Stimulated activated CD8-positive, alpha-beta memory T cell treated with anti-CD3 and anti-CD28 coated beads, Interleukin-4, amount 100 ng/mL, for 48 hours (primary cell): ENCODE results near the gene DECR2.
"Not testable (repeated sequence)": the region's sequence is repeated elsewhere in the genome, so short reads cannot be mapped to it uniquely, and the experiment has no call there.

Experiments used
- DNase-seq: peaks from one replicate; pipeline ENCODE4 v3.0.0-alpha.2; 2020

The DECR2 gene

DNA sequence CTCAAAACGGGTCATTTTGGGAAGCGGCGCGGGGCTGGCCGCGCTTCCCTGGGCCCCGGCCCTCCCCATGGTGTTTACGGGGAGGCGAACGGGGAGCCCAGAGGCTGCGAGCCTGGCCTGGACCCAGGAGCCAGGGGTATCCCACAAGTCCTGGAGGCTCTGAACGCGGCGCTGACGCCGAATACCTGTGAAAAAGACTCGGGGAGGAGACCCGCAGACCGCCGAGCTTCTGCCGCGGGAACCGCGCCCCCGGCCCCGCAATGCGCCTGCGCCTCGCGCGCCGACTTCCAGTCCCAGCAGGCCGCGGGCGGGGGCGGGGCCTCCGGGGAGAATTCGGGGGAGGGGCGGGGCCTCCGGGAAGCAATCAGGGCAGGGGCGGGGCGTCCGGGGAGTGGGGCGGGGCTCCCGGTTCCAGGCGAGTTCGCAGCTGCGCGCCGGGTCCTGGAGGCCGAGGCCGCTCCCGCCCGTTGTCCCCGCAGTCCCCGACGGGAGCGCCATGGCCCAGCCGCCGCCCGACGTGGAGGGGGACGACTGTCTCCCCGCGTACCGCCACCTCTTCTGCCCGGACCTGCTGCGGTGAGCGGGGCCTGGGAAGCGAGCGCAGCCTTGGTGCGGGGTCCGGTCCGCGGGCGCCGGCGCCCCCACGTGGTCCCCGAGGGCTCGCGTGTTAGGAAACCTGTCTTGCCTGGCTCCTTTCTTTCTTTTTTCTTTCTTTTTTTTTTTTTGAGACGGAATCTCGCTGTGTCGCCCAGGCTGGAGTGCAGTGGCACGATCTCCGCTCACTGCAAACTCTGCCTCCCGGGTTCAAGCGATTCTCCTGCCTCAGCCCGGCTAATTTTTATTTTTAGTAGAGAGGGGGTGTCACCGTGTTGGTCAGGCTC is at the start of gene DECR2:
DECR2 (plus strand) TSS at position 418 of the 881 bp plus-strand sequence; CDS start at position 497, 79 bp downstream.
- peak; percentile 99 for DNase-seq

DNA sequence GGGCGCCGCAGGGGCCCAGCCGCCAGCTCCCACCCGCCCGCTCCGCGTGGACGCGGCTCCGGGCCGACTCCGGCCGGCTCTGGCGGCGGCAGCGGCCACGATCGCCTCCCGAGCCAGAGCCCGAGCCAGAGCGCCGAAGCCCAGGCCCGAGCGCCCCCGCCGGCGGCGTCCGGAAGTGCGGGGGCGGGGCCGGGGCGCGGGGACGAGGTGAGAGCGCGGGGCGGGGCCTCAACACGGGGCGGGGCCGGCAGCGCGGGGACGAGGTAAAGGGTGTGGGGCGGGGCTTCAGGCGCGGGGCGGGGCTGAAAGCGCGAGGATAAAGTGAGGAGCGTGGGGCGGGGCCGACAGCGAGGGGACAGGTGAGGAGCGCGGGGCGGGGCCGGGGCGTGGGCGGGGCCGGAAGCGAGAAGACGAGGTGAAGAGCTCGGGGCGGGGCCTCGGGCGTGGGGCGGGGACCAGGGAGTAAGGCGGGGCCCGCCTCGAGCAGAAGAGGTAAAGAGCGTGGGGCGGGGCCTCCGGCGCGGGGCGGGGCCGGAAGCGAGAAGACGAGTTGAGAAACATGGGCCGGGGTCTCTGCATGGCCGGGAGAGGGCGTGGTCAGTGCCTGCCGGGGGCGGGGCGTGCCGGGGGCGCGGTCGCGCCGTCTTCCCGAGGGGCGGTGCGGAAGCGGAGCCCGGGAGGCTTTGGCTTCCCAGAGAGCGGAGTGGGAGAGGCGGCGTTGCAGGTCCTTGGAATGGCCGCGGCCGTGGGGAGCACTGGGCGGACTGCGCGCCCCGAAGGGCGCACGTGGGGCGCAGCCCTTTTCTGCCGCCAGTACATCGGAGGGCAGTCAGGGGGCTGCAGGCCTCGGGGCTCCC is 48.9 kb upstream of the DECR2 start, which contains the start of gene AXIN1:
AXIN1 (minus strand) TSS at position 177 of the 857 bp plus-strand sequence. CDS start 5,698 bp downstream, outside the sequence.
- peak; percentile 100 for DNase-seq

DNA sequence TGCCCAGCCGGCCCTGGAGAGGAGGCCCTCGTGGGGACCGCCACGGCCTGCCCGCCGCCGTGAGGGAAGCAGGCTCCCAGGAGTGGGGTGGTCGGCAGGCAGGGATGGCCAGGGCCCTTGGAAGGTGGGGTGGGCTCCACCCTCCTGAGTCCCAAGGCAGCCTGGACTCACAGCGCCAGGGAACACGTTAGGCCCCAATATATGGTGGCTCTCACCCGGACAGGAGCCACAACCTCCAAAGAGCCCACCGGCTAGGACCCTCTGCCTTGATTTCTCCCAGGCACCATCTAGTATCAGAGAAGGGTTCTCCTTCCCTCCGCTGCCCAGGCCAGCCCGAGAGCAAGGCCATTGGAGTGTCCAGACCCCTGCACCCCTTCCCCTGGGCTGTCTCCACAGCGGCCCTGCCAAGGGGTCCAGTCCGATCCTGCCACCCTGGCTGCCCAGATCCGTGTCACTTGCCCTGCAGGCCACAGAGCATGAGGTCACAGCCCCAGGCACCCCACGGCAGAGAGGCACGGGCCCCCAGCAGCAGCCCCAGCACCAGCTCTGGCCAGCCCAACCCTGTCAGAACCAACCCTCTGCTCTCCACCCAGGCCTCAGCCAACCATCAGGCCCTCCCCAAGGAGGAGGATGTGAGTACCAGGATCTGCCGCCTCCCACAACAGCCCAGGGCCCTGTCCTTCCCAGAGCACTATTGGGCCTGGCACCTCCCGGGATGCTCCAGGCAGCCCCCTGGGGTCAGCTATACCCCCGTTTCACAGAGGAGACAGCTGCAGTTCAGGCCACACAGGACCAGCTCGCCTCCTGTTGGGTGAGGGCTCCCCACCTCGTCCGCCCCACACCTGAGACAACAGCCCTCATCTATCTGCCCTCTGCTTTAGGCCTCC is 48.0 kb upstream of the DECR2 start:
- DNase-seq: no peak

DNA sequence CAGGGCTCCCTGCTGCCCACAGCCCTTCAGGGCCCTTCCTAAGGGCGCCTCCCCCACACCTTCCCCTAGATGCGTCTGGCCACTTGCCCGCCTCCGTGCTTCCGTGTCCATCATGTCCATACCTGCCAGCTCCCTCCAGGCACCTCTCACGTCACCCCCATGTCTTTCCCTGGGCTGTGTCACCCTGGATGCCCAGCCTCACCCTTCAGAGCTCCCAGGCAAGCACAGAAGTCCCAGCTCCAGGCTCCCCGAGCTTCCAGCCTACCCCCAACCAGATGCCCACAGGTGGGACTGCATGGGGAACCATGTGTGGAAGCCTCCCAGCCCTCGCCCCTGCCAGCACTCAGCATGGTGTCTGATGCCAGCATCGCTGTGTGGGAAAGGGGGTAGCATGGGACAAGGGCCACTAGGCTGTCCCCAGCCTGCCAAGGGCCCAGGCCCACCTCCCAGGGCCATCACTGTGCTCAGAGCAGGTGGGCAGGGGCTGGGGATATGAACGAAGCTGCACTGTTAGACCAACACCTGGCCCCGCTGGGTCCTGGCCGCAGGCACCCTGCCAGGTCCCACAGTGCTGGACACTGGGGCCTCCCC is 47.3 kb upstream of the DECR2 start:
- no peak for DNase-seq

GRCh38 chr16:354971-355461 is 46.7 kb upstream of the DECR2 start:
- no peak for DNase-seq

DNA sequence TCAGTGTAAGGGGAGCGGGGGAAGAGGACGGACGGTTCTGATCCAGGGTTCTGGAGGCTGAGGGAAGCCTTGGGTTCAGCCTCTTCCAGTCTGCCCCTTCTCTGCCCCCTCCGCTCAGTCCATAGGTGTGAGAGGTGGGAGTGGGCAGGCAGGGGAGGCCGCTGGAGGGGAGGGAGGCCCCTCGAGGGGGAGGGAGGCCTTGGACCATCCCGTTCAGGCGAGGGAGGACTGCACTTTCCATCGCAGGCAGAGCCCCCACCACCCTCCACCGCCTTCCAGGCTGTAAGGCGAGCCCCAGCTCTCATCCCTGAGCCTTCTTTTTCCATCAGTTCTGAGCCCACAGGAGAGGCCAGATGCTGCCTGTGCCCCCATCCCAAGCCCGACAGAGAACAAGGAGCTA is 44.9 kb upstream of the DECR2 start:
- no peak for DNase-seq

DNA sequence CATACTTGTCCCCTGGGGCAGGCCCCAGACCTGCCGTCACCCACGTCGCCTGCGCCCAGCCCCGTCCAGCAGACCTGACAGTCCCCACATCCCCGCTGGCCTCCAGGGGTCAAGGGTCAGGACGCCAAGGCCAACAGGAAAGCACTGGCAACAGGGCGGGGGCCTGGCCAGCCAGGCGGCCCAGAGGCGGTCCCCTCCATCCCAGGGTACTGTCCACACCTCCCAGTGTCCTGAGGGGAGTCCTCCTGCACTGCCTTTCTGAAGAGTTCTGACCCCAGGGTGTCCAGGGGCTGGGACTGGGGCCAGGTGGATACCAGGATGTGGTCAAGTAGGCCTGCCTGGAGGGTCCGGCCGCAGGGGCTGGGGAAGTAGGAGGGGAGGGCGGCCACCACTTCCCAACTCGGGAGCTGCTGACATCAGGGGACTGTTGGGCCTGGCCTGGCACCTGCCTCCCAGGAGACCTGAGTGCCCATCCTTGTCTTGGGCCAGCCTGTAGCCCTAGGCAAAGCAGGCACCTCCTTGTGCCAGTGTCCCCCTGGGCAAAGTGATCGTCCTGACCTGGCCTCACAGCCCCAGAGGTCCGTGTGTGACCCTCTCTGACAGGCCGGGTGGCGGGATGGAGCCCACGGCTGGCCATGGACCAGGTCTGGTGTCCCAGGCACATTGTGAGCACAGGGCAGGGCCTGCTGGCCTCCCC is 42.5 kb upstream of the DECR2 start:
- DNase-seq: no peak

GRCh38 chr16:359871-360697 is 41.6 kb upstream of the DECR2 start:
- DNase-seq: no peak

DNA sequence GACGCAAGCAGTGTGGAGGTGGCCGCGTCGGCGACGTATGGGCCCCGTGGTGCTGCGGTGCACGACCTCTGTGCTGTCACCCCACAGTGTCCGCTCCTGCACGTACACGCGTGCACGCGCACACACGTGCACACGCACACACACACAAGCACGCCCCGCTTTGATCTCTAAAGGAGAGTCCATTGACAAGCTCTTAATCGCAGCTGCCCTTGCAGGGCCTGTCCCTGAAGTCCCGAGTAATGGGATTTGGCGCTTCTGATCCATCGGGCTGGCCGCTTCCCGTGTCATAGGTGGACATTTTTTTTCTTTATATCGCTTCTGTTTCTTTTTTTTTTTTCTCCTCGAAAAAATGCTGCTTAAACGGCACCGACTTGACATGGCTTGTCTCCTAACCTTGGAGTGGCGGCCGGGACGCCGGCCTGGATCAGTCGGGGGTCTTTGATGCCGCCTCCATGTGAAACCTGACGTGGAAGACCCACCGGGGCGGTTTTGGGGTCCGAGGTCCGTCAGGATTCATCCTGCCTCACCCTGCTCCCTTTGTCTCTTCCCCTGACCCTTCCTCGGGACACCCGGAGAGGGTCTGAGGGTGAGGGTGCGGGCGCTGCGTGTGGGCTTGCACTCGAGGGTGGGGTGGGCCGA is 40.9 kb upstream of the DECR2 start:
- no peak for DNase-seq

GRCh38 chr16:361341-361871 is 40.3 kb upstream of the DECR2 start:
- no peak for DNase-seq

DNA sequence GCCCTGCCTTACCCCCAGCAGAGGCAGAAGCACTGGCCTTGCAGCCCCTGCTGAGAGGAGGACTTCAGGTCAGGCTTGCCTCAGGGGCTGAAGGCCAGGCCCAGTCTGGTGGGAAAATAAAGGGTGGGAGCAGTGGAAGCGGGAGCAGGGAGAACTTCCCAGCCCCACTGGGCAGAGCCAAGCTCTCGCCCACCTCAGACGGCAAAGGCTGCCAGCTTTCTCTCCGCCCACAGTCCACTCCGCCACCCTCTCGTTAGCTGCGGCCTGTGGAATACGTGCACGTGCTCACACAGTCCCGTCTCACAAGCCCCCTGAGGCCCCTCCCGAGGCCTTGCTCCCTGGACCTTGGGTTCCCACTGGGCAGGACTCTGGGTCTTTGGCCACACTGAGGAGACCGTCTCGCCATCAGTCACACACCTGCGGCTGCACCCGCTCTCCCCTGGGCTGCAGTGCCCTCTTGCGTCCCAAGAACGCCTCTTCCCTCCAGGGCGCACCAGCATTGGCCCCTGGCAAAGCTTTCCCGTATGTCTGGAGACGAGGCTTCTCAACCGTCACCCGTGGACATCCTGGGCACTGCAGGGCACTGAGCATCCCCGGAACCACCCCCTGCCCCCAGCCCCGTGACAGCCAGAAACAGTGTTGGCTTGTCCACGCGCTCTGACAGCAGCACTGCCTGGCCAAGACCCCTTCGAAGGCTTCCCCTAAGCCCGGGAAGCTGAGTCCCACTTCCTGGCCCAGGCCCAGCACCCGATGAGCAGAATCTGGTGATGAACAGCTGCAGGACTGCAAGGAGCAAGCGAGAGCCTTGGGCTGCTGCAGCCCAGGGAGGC is 39.6 kb upstream of the DECR2 start:
- DNase-seq: peak; percentile 80

DNA sequence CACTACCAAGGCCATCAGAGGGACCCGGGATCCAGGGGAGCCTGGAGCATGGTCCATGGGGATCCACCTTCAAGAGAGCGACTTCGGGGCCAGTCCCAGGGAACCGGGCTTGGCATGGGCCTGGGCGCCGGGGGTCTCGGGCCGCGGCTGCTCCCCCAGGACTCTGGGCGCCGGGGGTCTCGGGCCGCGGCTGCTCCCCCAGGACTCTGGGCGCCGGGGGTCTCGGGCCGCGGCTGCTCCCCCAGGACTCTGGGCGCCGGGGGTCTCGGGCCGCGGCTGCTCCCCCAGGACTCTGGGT is 39.0 kb upstream of the DECR2 start:
- not testable (repeated sequence) for DNase-seq

GRCh38 chr16:363110-363765 is 38.4 kb upstream of the DECR2 start:
- no peak for DNase-seq

DNA sequence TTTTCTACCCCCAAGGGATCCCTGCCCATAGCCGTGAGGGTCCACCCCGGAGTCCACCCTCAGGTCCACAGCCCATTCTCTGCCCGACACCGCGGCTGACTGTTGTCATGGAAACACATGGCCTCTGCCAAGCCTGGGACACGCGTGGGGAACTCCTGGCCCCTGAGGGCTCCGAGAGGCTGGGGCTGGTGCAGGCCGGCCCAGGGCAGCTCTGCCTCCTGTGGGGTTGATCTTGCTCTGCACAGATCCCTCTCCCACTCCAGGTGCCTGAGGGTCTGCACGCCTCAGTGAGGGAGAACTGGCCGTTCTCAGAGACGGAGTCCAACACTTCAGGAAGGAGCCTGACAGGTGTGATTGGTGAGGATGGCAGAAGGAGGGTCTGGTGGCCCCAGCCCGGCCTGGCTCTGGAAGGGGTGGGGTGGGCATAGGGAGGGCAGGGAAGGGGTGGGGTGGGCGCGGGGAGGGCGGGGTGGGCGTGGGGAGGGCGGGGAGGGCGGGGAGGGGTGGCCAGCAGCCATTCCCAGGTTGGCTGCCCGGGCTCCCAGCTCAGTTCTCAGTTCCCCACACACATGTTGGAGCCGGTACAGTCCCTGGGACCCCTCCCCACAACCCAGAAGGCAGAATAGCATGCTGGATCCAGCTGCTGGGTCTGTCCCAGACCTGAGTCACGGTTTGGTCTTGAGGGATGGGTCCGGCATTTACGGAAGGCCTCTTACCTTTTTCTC is 37.8 kb upstream of the DECR2 start:
- no peak for DNase-seq

- no peak for DNase-seq
Measured at GRCh38 chr16:364595-365491, 36.8 kb upstream of the DECR2 start.

DNA sequence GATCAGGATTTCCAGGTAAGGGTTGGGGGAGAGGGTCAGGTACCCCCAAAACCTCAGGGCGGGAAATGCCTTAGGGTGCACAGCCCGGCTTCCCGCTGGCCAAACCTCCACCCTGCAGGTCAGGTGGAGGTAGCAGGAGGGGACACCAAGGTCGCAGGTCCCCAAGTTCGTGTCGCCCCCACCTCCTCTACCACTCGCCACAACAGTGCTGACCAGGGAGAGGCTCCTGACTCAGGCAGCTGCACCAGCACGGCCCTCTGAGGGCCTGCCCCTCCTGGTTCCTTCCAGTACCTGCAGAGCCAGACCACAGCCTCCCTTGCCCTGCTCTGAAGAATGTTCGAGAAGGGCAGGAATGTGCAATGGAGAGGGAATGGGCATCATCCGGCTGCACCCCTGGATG is 35.2 kb upstream of the DECR2 start:
- no peak for DNase-seq
